Chondrocyte (in vitro differentiated cells): ENCODE results near the gene LRMDA. TPM values are rescaled to one million over a fixed set of nuclear protein-coding genes. Genes with fewer than 3 reads are reported as not detected.

Experiments
- DNase-seq: peaks from one replicate; pipeline ENCODE4 v3.0.0; 2021; ENCODE audit warnings: mixed read lengths, low spot score
- H3K27ac Mint-ChIP-seq: one replicate; pipeline ENCODE4 v1.8.0; 2021; ENCODE audit warnings: mild to moderate bottlenecking, moderate library complexity, mixed read lengths; ENCODE audit not compliant: unreplicated experiment
- H3K27me3 Mint-ChIP-seq: 2 replicates; pipeline ENCODE4 v1.8.0; 2021; ENCODE audit warnings: low read depth, mixed read lengths
- H3K36me3 Mint-ChIP-seq: 2 replicates; pipeline ENCODE4 v1.8.0; 2021; ENCODE audit warnings: low read depth, mixed read lengths
- H3K4me1 Mint-ChIP-seq: 2 replicates; pipeline ENCODE4 v1.8.0; 2021; ENCODE audit warnings: low read depth, mild to moderate bottlenecking, mixed read lengths
- H3K4me3 Mint-ChIP-seq: one replicate; pipeline ENCODE4 v1.8.0; 2021; ENCODE audit warnings: mild to moderate bottlenecking, moderate library complexity, mixed read lengths; ENCODE audit not compliant: unreplicated experiment
- H3K9me3 Mint-ChIP-seq: 2 replicates; pipeline ENCODE4 v1.8.0; 2021; ENCODE audit warnings: low read depth, mixed read lengths
- CTCF ChIP-seq: fragments of 200-600 bp; sonication (generic); IDR thresholded peaks from 2 replicates; pipeline ENCODE4 v1.5.0; 2021; ENCODE audit warnings: antibody characterized with exemption, mild to moderate bottlenecking, moderate library complexity
- total RNA-seq: library from RNA; stranded (reverse); gene quantifications from 3 replicates; pipeline ENCODE4 v1.2.1, GENCODE V29; 2021

The LRMDA gene
- total RNA-seq, 1 donor from 2014 or later, result 2.8 TPM

GRCh38 chr10:76298329-76298728 is 866.9 kb downstream of the LRMDA start:
- Mint-ChIP-seq H3K36me3 (no peaks in the 10 kb centered on the region), H3K4me3 (no peak overlapping the region), H3K4me1 (peaks cover 24% of the 10 kb centered on the region), H3K9me3 (no peaks in the 10 kb centered on the region), H3K27ac (no peak overlapping the region), H3K27me3 (no peaks in the 10 kb centered on the region)
- DNase-seq, result no peak
- TF ChIP-seq CTCF, result no peak

DNA sequence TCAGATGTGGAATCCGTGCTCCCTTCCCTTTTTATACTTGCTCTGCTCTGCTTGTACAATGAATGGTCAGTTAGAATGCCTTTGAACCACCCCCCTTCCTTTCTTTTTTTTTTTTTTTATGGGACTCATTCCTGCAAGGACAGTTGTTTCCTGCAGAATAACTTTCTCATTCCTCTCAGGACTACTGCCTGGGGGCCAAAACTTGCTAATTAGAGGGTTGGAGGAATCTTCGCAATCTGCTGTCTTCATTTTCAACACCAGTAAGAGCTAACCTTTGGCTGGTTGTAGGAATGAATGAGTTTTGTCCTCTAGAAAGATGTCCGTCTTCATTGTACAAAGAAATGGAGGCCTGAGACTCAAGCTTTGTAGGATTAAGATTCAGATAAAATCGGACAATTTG is 868.1 kb downstream of the LRMDA start:
- H3K27ac Mint-ChIP-seq, result no peak overlapping the region
- peaks cover 25% of the 10 kb centered on the region for H3K4me1 Mint-ChIP-seq
- no peaks in the 10 kb centered on the region for H3K9me3 Mint-ChIP-seq
- no peak for DNase-seq
- no peak for TF ChIP-seq CTCF
- H3K36me3 Mint-ChIP-seq, result no peaks in the 10 kb centered on the region
- no peaks in the 10 kb centered on the region for H3K27me3 Mint-ChIP-seq
- H3K4me3 Mint-ChIP-seq, result no peak overlapping the region

DNA sequence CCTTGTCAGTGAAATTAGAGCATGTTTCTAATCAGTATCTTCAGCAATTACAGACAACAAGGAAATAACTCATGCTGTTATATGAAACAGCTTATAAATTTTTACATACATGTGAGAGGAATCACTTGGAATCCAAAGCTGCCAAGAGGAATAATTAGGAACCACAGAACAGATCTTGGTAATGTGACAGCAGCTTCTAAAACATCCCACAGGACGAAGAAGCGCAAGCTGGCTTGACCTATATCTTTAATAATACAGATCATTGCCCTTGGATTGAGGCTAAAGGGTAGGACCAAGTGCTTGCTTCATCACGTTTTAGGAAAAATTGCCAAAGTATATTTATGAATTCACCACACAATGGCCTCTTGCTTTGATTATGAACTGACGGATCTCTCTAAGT is 869.8 kb downstream of the LRMDA start:
- Mint-ChIP-seq H3K4me3 (no peak overlapping the region), H3K4me1 (peaks cover 29% of the 10 kb centered on the region), H3K36me3 (no peaks in the 10 kb centered on the region), H3K27ac (no peak overlapping the region), H3K27me3 (no peaks in the 10 kb centered on the region), H3K9me3 (no peaks in the 10 kb centered on the region)
- DNase-seq, result no peak
- no peak for TF ChIP-seq CTCF

DNA sequence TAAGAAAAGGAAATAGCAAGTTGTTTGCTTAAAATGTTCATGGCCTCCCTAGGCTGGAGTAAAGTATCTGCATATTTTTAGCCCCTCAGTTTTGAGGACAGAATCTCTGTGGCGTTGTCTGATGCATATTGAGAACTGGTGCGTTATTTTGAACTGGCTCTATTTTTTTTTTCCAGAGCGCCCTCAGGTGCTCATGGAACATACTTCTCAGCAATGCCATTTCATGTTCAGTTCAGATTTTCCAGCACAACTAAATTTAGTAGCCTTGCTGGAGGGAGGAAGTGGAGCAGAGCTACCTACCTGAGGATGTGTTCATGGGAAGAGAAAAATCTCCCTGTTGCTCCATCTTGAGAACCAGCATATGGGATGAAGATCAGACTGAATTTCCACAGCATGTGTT is 870.5 kb downstream of the LRMDA start:
- Mint-ChIP-seq H3K4me3 (no peak overlapping the region), H3K4me1 (peaks cover 29% of the 10 kb centered on the region), H3K27ac (no peak overlapping the region), H3K36me3 (no peaks in the 10 kb centered on the region), H3K27me3 (no peaks in the 10 kb centered on the region), H3K9me3 (no peaks in the 10 kb centered on the region)
- DNase-seq, result no peak
- peak; percentile 61 for TF ChIP-seq CTCF

DNA sequence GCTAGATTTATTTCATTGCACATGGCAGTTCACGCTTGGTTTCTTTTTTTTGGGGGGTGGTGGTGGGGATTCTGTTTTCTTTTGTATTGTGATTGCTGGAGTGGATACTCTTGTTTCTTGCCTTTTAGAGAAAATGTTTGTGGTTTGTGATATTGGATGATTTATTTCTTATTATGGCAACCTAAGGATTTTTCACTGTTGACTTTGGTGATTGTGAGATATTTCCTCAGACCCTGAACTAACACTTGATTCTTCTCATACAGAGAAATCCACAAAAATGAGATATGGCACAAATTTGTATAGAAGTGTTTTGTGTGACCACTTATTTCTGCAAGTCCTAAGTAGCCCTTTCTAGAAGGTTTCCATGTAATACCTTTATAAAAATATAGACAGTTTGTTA is 871.1 kb downstream of the LRMDA start:
- Mint-ChIP-seq H3K4me1 (peaks cover 32% of the 10 kb centered on the region), H3K36me3 (no peaks in the 10 kb centered on the region), H3K27ac (no peak overlapping the region), H3K4me3 (no peak overlapping the region), H3K27me3 (no peaks in the 10 kb centered on the region), H3K9me3 (no peaks in the 10 kb centered on the region)
- no peak for DNase-seq
- no peak for TF ChIP-seq CTCF
